ENCODE measurements around the gene MPV17L. TPM values are rescaled to one million over a fixed set of nuclear protein-coding genes. Genes with fewer than 3 reads are reported as not detected.
"Not testable (repeated sequence)": the region's sequence is repeated elsewhere in the genome, so short reads cannot be mapped to it uniquely, and the experiment has no call there.

Gene MPV17L
- total RNA-seq, 1 experiment from 2014 or later = 6.4 TPM

DNA sequence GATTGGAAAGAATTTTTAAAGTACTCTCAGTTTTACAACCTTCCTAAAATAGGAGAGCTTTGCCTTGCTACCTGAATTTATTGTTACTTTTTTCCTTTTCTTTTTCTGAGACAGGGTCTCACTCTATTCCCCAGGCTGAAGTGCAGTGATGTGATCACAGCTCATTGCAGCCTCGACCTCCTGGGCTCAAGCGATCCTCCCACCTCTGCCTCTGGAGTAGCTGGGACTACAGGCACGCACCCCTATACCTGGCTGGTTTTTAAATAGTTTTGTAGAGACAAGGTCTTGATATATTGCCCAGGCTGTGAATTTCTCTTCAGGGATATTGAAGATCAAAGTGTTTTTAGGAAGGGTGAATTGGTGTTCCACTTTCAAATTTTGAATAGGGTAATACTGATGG is 3.8 kb downstream of the MPV17L start:
- H3K4me3 Mint-ChIP-seq = no peak overlapping the region
- no peaks in the 10 kb centered on the region for H3K9me3 ChIP-seq (ENCODE audit: control insufficient read depth, low read depth, low read length)
- peaks cover 8% of the 10 kb centered on the region; the same call in 1 of the 2 replicates for H3K4me1 ChIP-seq (ENCODE audit: insufficient read depth, low read length)
- no peak overlapping the region for H4K91ac ChIP-seq (ENCODE audit: insufficient read length, low read depth, low read length)
- no peaks in the 10 kb centered on the region for H3K79me1 ChIP-seq (ENCODE audit: insufficient read depth, low read depth, low read length, poor library complexity, severe bottlenecking)
- no peak overlapping the region for H3K9ac ChIP-seq (ENCODE audit: extremely low read depth, insufficient read length, low read length)
- no peak overlapping the region for H3T11ph ChIP-seq (ENCODE audit: low read length)
- H3K4ac ChIP-seq (ENCODE audit: low read depth, low read length) = no peak overlapping the region
- H2BK15ac ChIP-seq (ENCODE audit: low read depth, low read length) = no peak overlapping the region
- no peak overlapping the region for H3K18ac ChIP-seq (ENCODE audit: insufficient read length, low read depth, low read length)
- H3K27me3 Mint-ChIP-seq (ENCODE audit: low read depth) = peaks cover 7% of the 10 kb centered on the region
- H2AFZ ChIP-seq (ENCODE audit: low read length) = no peak overlapping the region
- H2BK5ac ChIP-seq (ENCODE audit: insufficient read length, low read length) = no peak overlapping the region
- H4K20me1 ChIP-seq (ENCODE audit: control insufficient read depth, insufficient read depth, insufficient read length) = no peaks in the 10 kb centered on the region
- H3K56ac ChIP-seq (ENCODE audit: insufficient read length, low read depth, low read length) = no peak overlapping the region
- no peak overlapping the region for H3K14ac ChIP-seq (ENCODE audit: insufficient read depth, low read length)
- H3K23ac ChIP-seq (ENCODE audit: insufficient read length, low read depth, low read length) = no peak overlapping the region
- DNase-seq = no peak
- peaks cover 31 to 44% of the 10 kb centered on the region in 2 experiments for H3K4me1 Mint-ChIP-seq
- no peak overlapping the region for H4K8ac ChIP-seq (replicated peaks; ENCODE audit: insufficient read length, low read depth, low read length)
- peaks cover 2% of the 10 kb centered on the region for H3K23me2 ChIP-seq (ENCODE audit: insufficient read length, low read depth, low read length, poor library complexity, severe bottlenecking)
- no peak overlapping the region for H2BK12ac ChIP-seq (ENCODE audit: insufficient read length, low read depth, low read length)
- TF ChIP-seq, protein P1, sequence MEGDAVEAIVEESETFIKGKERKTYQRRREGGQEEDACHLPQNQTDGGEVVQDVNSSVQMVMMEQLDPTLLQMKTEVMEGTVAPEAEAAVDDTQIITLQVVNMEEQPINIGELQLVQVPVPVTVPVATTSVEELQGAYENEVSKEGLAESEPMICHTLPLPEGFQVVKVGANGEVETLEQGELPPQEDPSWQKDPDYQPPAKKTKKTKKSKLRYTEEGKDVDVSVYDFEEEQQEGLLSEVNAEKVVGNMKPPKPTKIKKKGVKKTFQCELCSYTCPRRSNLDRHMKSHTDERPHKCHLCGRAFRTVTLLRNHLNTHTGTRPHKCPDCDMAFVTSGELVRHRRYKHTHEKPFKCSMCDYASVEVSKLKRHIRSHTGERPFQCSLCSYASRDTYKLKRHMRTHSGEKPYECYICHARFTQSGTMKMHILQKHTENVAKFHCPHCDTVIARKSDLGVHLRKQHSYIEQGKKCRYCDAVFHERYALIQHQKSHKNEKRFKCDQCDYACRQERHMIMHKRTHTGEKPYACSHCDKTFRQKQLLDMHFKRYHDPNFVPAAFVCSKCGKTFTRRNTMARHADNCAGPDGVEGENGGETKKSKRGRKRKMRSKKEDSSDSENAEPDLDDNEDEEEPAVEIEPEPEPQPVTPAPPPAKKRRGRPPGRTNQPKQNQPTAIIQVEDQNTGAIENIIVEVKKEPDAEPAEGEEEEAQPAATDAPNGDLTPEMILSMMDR (conservative IDR thresholded peaks at IDR 0.05) = no peak
- no peak overlapping the region for H3K27ac ChIP-seq (ENCODE audit: insufficient read length, low read depth, low read length)
- H2AK5ac ChIP-seq (ENCODE audit: insufficient read length, low read length) = no peak overlapping the region
- no peak overlapping the region for H2BK20ac ChIP-seq (ENCODE audit: low read depth, low read length, poor library complexity, severe bottlenecking)
- no peaks in the 10 kb centered on the region for H3K79me2 ChIP-seq (ENCODE audit: insufficient read depth, low read length)
- H3K27ac Mint-ChIP-seq = peak overlapping the region in 2 of 3 experiments; percentile 85 to 89; a peak in 3 of 7 replicates
- no CpG with 5 or more reads among the region's 3 CpGs for WGBS (ENCODE audit: extremely low coverage, insufficient read length, low lambda C conversion rate)
- H4K5ac ChIP-seq (ENCODE audit: insufficient read length, low read depth, low read length) = no peak overlapping the region
- H3K9me3 Mint-ChIP-seq = peaks cover 0 to 3% of the 10 kb centered on the region in 2 experiments; a peak in 1 of 5 replicates
- H3K27me3 ChIP-seq (ENCODE audit: insufficient read depth, low read length) = no peaks in the 10 kb centered on the region
- H2BK120ac ChIP-seq (ENCODE audit: low read depth, low read length, poor library complexity, severe bottlenecking) = no peak overlapping the region
- no peak overlapping the region for H3K4me2 ChIP-seq (ENCODE audit: insufficient read depth, insufficient read length, low read length)
- H3K36me3 Mint-ChIP-seq (ENCODE audit: insufficient read depth in 1 of 3, low read depth in 3 of 3) = peaks cover 0 to 5% (median 0%) of the 10 kb centered on the region in 3 experiments; a peak in 1 of 7 replicates

- H3K27ac ChIP-seq (ENCODE audit: insufficient read length, low read depth, low read length); H4K91ac ChIP-seq (ENCODE audit: insufficient read length, low read depth, low read length); H3K14ac ChIP-seq (ENCODE audit: insufficient read depth, low read length); H3K18ac ChIP-seq (ENCODE audit: insufficient read length, low read depth, low read length); H3K9me3 ChIP-seq (ENCODE audit: control insufficient read depth, low read depth, low read length); H4K5ac ChIP-seq (ENCODE audit: insufficient read length, low read depth, low read length); H3K9me3 Mint-ChIP-seq; H3K4me3 Mint-ChIP-seq; H2BK20ac ChIP-seq (ENCODE audit: low read depth, low read length, poor library complexity, severe bottlenecking); H4K20me1 ChIP-seq (ENCODE audit: control insufficient read depth, insufficient read depth, insufficient read length); H3K4me2 ChIP-seq (ENCODE audit: insufficient read depth, insufficient read length, low read length); H3K9ac ChIP-seq (ENCODE audit: extremely low read depth, insufficient read length, low read length); H3K23me2 ChIP-seq (ENCODE audit: insufficient read length, low read depth, low read length, poor library complexity, severe bottlenecking); DNase-seq; H3K23ac ChIP-seq (ENCODE audit: insufficient read length, low read depth, low read length); H3K4ac ChIP-seq (ENCODE audit: low read depth, low read length); H2BK15ac ChIP-seq (ENCODE audit: low read depth, low read length); H2BK120ac ChIP-seq (ENCODE audit: low read depth, low read length, poor library complexity, severe bottlenecking); H2BK5ac ChIP-seq (ENCODE audit: insufficient read length, low read length); H3T11ph ChIP-seq (ENCODE audit: low read length); H4K8ac ChIP-seq (replicated peaks; ENCODE audit: insufficient read length, low read depth, low read length); H3K56ac ChIP-seq (ENCODE audit: insufficient read length, low read depth, low read length); H3K79me1 ChIP-seq (ENCODE audit: insufficient read depth, low read depth, low read length, poor library complexity, severe bottlenecking); H3K4me1 ChIP-seq (ENCODE audit: insufficient read depth, low read length); H2AFZ ChIP-seq (ENCODE audit: low read length); H3K79me2 ChIP-seq (ENCODE audit: insufficient read depth, low read length); H2BK12ac ChIP-seq (ENCODE audit: insufficient read length, low read depth, low read length); H3K36me3 Mint-ChIP-seq (ENCODE audit: insufficient read depth in 1 of 3, low read depth in 3 of 3); H3K27me3 ChIP-seq (ENCODE audit: insufficient read depth, low read length); H2AK5ac ChIP-seq (ENCODE audit: insufficient read length, low read length); H3K27me3 Mint-ChIP-seq (ENCODE audit: low read depth): not testable (repeated sequence)
- no CpG with 5 or more reads among the region's 6 CpGs for WGBS (ENCODE audit: extremely low coverage, insufficient read length, low lambda C conversion rate)
- Mint-ChIP-seq H3K27ac (peak overlapping the region in 1 of 3 experiments; percentile 31; a peak in 2 of 7 replicates), H3K4me1 (peaks cover 36 to 49% of the 10 kb centered on the region in 2 experiments)
These were observed 4.8 kb downstream of the MPV17L start for GRCh38 chr16:15400314-15400713.
